ENCODE measurements around the gene FAF2.
"Not testable (repeated sequence)": the region's sequence is repeated elsewhere in the genome, so short reads cannot be mapped to it uniquely, and the experiment has no call there.

Gene FAF2

GRCh38 chr5:176463113-176463764 is 15.1 kb downstream of the FAF2 start:
- DNase-seq, result no peak

DNA sequence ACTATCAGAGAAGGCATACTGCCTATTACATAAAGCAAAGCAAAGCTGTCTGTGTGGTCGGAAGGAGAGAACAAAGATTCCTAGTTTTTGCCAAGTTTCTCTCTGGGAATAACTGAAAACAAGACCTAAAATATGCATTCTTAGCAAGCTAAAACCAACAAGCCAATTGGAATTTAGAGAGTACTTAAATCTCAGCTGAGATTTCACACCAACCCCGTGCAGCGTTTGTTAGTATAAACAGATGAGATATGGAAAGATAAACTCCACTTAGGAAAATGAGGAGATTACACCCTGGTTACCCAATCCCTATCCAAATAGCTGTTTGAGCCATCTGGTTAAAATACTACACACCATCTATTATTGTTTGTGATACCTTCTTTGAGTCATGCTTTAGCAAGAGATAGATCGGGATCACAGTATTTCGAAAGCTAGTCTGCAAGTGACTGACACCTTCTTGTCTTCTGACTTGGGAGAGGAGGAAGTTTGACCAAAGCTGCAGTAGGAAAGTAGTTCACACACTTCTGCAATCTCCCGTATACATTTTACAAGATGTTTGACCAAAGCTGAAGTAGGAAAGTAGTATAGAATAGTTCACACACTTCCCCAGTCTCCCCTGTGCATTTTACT is 18.2 kb downstream of the FAF2 start:
- no peak for DNase-seq

DNA sequence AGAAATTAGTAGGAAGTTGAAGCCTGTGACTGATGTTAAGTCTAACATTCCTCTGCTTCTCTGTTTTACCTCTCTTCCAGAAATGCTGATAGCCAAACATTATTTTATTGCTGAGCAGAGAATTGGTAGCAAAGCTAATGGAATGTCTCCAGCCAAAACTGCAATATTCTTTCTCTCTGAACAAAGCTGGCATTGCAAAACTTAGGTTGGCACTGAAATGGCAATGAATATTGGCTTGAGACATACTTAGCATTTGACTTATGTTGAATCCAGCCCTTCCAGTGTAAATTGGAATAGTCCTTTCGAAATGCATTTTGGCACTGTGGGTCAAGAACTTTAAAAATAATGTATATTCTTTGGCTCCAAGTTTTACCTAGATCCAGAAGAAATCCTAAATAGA is 21.1 kb downstream of the FAF2 start:
- no peak for DNase-seq

GRCh38 chr5:176470539-176470938 is 22.4 kb downstream of the FAF2 start:
- no peak for DNase-seq

DNA sequence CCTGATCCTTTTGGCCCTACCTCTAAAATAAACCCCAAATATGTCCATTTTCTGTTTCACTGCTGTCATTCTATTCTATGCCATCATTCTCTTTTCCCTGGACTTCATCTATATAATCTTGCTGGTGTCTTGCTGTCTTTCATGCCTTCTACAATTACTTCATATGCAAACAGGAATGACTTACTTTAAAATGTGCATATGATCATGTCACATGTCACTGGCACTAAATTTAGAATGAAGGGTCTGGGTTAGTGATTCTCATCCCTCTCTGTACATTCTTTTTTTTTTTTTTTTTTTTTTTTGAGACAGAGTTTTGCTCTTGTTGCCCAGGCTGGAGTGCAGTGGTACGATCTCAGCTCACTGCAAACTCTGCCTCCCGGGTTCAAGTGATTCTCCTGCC is 22.9 kb downstream of the FAF2 start:
- DNase-seq, result no peak

GRCh38 chr5:176473335-176474006 is 25.3 kb downstream of the FAF2 start:
- DNase-seq, result no peak

DNA sequence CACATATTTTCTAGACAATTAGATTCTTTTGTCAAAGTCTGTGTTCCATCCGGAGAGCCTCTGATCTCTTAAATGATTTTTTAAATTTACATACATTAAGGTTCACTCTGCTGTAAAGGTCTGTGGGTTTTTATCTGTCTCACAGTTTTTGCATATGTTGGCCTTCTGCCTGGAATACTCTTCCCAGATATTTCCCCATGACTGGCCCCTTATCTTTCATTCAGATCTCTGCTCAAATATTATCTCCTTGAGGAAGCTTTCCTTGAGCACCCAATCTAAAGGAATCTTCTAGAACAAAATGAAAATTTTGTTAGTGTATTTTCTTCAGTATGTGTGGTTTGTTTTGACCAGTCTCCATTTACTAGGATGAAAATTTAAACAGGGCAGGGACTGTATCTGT is 26.3 kb downstream of the FAF2 start:
- no peak for DNase-seq

GRCh38 chr5:176481711-176482110 is 33.5 kb downstream of the FAF2 start:
- DNase-seq, result no peak

GRCh38 chr5:176485176-176485575 is 37.0 kb downstream of the FAF2 start:
- no peak for DNase-seq

- no peak for DNase-seq
These were observed 38.1 kb downstream of the FAF2 start for GRCh38 chr5:176486189-176486757.

GRCh38 chr5:176487160-176487559 is 39.0 kb downstream of the FAF2 start:
- DNase-seq, result not testable (repeated sequence)

GRCh38 chr5:176489077-176489476 is 40.9 kb downstream of the FAF2 start:
- no peak for DNase-seq

GRCh38 chr5:176490301-176490700 is 42.1 kb downstream of the FAF2 start:
- DNase-seq, result no peak

- no peak for DNase-seq
These were observed 42.9 kb downstream of the FAF2 start for GRCh38 chr5:176491101-176491502.

- no peak for DNase-seq
These were observed 43.7 kb downstream of the FAF2 start for GRCh38 chr5:176491901-176492300.

DNA sequence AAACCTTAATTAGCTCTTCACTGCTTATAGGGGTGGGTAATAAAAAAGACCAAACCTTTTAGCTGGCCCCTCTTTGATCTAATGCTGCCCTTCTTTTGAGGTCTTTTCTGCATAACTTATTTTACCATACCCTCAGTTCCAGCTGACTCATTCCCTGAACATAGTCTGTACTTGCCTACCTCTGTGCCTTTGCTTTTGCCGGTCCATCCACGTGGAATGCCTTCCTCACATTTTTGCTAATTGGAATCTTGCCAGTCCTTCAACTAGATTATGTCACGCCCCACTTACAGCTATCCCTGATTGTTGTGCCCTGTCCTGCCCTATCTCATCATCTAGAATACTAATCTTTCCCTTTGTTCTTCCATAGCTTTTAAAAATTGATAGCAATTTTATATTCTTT is 44.2 kb downstream of the FAF2 start:
- no peak for DNase-seq

DNA sequence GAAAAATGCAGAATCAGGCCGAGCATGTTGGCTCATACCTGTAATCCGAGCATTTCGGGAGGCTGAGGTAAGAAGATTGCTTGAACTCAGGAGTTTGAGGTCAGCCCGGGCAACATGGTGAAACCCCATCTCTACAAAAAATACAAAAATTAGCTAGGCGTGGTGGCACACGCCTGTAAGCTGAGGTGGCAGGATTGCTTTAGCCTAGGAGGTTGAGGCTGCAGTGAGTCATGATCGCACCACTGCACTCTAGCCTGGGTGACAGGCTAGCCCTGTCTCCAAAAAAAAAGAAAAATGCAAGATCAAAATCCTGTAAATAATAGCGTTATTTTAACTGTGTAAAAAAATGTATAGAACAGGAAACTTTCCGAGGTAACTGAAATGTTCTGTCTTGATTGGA is 49.7 kb downstream of the FAF2 start:
- no peak for DNase-seq

GRCh38 chr5:176499273-176499672 is 51.1 kb downstream of the FAF2 start:
- no peak for DNase-seq

DNA sequence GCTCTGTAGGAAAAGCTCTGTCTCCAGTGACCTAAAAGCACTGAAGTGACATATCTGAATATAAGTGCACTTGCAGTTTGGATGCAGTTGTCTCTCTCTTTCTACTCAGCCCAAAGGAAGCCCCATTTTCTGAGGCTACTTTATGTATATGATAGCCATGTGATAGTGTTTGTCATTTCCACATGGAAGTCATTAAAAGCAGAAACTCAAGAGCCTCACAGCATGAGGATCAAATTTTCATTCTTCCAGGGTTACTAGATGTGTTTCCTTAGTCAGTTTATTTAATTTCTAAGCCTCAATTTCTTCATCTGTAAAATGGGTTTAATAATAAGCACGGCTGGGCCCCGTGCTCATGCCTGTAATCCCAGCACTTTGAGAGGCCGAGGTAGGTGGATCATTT is 52.3 kb downstream of the FAF2 start:
- DNase-seq, result no peak

GRCh38 chr5:176501333-176501732 is 53.1 kb downstream of the FAF2 start:
- DNase-seq, result no peak

DNA sequence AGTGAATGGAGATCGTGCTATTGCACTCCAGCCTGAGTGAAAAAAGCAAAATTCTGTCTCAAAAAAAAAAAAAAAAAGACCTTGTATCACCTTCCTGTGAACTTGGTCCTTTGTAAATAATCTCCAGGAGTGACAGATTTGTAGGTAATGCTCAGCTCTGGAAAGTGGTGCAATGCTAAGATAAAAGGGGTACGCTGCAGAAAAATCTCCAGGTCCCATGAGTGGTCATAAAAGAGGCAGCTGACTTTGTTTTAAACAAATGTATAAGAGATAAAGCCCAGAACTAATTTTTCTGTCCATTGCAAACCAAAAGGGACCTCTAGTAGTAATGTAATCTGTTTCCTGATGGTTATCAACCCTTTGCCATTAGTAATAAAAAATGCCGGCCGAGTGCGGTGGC is 55.3 kb downstream of the FAF2 start:
- no peak for DNase-seq

DNA sequence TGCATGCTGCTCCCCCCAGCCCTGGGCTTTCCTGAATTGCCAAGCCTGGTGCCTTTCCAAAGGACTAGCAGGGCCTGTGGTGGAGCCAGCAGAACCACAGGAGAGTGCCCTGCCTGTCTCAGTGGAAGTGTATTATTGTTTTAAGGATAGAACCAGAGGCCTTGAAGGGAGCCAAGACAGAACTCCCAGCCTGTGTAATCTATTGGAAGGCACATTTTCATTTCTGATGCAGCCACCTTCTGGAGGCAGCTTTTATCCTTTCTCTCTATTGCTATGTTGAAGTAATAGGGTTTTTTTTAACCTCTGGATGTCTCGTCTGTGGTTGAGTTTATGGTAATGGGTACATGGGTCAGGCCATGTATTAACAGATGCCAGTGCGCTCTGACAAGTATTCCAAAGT is 59.7 kb downstream of the FAF2 start:
- no peak for DNase-seq

DNA sequence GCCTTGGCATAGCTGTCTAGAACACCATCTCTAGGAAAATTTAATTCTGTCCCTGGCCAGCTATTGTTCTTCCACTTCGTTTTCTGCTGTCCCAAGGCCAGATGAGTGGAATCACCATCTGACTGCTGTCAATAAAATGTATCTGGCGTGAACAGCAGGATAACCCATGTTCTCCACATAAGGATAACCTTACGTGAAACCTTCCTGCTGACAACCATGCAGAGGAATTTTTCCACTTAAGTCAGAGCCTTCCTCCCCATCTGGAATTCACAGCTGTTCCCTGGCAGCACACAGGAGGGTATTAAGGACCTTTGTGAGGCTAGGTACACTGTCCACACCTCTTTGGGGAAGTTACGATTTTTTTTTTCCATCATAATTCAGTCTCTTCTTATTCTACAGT is 60.4 kb downstream of the FAF2 start:
- DNase-seq, result no peak

DNA sequence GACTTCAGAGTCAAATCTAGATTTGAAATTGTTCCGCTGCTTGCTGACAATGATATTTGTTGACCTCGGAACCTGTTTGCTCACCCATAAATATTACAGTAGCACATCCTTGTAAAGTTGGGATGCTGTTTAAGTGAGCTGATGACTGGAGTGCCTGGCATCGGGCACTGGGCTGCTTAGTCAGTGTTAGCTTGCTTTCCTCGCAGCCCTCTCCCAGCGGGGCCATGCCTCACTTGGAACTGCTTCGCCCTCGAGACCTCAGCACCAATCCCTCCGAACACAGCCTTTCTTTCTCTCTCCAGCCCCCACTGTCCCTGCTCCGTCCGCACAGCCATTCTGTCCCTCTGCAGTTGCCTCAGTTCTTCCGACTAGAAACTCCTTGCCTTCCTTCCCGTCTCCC is 65.6 kb downstream of the FAF2 start:
- no peak for DNase-seq

All from NCI-H1417 treated with DMSO at 0.1 percent for 48 hours (cell line).